Breast epithelium (tissue), 3 donors: Measurements from ENCODE around the gene C1GALT1.

ENCODE experiments used
- POLR2A ChIP-seq: fragments of 450-650 bp; IDR thresholded peaks from one replicate; pipeline ENCODE4 v1.6.1; 2016; ENCODE audit warnings: antibody characterized with exemption, mild to moderate bottlenecking, moderate library complexity
- TF ChIP-seq, protein P1 (sequence below), 3 donors: fragments of 450-650 bp; IDR thresholded peaks; one replicate each; pipeline ENCODE4 v1.5.1; 2016 to 2017; ENCODE audit warnings: antibody characterized with exemption in 3 of 3, mild to moderate bottlenecking in 3 of 3, moderate library complexity in 3 of 3

DNA sequence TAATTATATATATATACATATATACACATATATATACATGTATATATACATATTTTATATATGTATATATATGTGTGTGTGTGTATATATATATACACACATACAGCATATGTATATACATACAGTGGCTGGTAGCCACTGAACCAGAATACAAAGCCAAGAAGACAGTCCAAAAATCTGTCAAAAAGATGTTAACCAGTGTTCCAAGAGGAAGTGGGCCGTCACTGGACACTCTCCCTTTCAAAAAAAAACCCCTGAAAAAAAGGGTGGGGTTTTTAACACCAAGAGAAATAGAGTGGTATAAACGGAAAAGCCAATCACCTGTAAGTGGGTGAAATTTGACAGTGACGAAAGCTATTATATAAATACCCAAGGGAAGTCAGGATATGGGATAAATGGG lies 31.1 kb upstream of the C1GALT1 start:
- TF ChIP-seq, protein P1, sequence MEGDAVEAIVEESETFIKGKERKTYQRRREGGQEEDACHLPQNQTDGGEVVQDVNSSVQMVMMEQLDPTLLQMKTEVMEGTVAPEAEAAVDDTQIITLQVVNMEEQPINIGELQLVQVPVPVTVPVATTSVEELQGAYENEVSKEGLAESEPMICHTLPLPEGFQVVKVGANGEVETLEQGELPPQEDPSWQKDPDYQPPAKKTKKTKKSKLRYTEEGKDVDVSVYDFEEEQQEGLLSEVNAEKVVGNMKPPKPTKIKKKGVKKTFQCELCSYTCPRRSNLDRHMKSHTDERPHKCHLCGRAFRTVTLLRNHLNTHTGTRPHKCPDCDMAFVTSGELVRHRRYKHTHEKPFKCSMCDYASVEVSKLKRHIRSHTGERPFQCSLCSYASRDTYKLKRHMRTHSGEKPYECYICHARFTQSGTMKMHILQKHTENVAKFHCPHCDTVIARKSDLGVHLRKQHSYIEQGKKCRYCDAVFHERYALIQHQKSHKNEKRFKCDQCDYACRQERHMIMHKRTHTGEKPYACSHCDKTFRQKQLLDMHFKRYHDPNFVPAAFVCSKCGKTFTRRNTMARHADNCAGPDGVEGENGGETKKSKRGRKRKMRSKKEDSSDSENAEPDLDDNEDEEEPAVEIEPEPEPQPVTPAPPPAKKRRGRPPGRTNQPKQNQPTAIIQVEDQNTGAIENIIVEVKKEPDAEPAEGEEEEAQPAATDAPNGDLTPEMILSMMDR (IDR thresholded peaks at IDR 0.05) = no peak
- no peak for TF ChIP-seq POLR2A
